ENCODE data around the gene KSR2.

Gene KSR2

GRCh38 chr12:117421068-117421752 is 547.6 kb downstream of the KSR2 start:
- Histone ChIP-seq H3K4me3 (ENCODE audit: low read depth, low read length) (no peak overlapping the region), H2AFZ (ENCODE audit: insufficient read depth, low read length, poor library complexity) (no peak overlapping the region), H2BK120ac (ENCODE audit: insufficient read depth, low read length, poor library complexity) (no peak overlapping the region), H2BK12ac (ENCODE audit: low read length) (no peak overlapping the region), H4K12ac (ENCODE audit: low read depth, low read length) (no peak overlapping the region), H3K9me3 (ENCODE audit: insufficient read depth, low read depth, low read length) (no peaks in the 10 kb centered on the region), H3K4ac (ENCODE audit: low read depth, low read length) (no peak overlapping the region), H3K27ac (ENCODE audit: low read depth, low read length) (no peak overlapping the region), H2AK5ac (ENCODE audit: low read length) (no peak overlapping the region), H3K79me2 (ENCODE audit: control insufficient read depth, insufficient read depth, low read length, poor library complexity) (no peaks in the 10 kb centered on the region), H4K91ac (ENCODE audit: low read depth, low read length) (no peak overlapping the region), H3K79me1 (ENCODE audit: low read length) (no peaks in the 10 kb centered on the region), H3K14ac (ENCODE audit: low read length) (no peak overlapping the region), H3K23ac (ENCODE audit: low read length) (no peak overlapping the region), H3K18ac (ENCODE audit: low read length) (no peak overlapping the region), H3K4me2 (ENCODE audit: low read length) (no peak overlapping the region), H3K9ac (ENCODE audit: low read length) (no peak overlapping the region), H3K27me3 (ENCODE audit: insufficient read depth, low read length) (no peaks in the 10 kb centered on the region), H3K4me1 (ENCODE audit: control insufficient read depth in 1 of 2, insufficient read depth in 2 of 2, low read length in 2 of 2) (no peaks in the 10 kb centered on the region), H2BK5ac (ENCODE audit: low read depth, low read length, poor library complexity) (no peak overlapping the region), H3K36me3 (ENCODE audit: control insufficient read depth in 1 of 2, insufficient read depth in 2 of 2, low read length in 2 of 2) (no peaks in the 10 kb centered on the region), H4K8ac (ENCODE audit: low read depth, low read length) (no peak overlapping the region)
- no CpG with 5 or more reads among the region's 4 CpGs for WGBS (ENCODE audit: extremely low coverage, insufficient coverage, insufficient read length)
- DNase-seq: no peak

GRCh38 chr12:117417004-117417403 is 551.8 kb downstream of the KSR2 start:
- H3K27me3 ChIP-seq (ENCODE audit: insufficient read depth, low read length): no peaks in the 10 kb centered on the region
- H3K79me1 ChIP-seq (ENCODE audit: low read length): no peaks in the 10 kb centered on the region
- H3K36me3 ChIP-seq (ENCODE audit: control insufficient read depth in 1 of 2, insufficient read depth in 2 of 2, low read length in 2 of 2): no peaks in the 10 kb centered on the region
- no CpG with 5 or more reads among the region's 1 CpG for WGBS (ENCODE audit: extremely low coverage, insufficient coverage, insufficient read length)
- no peaks in the 10 kb centered on the region for H3K9me3 ChIP-seq (ENCODE audit: insufficient read depth, low read depth, low read length)
- no peak overlapping the region for H3K4ac ChIP-seq (ENCODE audit: low read depth, low read length)
- no peak overlapping the region for H2BK120ac ChIP-seq (ENCODE audit: insufficient read depth, low read length, poor library complexity)
- no peak overlapping the region for H3K14ac ChIP-seq (ENCODE audit: low read length)
- H3K27ac ChIP-seq (ENCODE audit: low read depth, low read length): no peak overlapping the region
- H3K79me2 ChIP-seq (ENCODE audit: control insufficient read depth, insufficient read depth, low read length, poor library complexity): no peaks in the 10 kb centered on the region
- no peak overlapping the region for H3K4me3 ChIP-seq (ENCODE audit: low read depth, low read length)
- H3K9ac ChIP-seq (ENCODE audit: low read length): no peak overlapping the region
- no peak overlapping the region for H3K23ac ChIP-seq (ENCODE audit: low read length)
- H2AFZ ChIP-seq (ENCODE audit: insufficient read depth, low read length, poor library complexity): no peak overlapping the region
- H3K18ac ChIP-seq (ENCODE audit: low read length): no peak overlapping the region
- no peak overlapping the region for H2AK5ac ChIP-seq (ENCODE audit: low read length)
- no peak overlapping the region for H4K8ac ChIP-seq (ENCODE audit: low read depth, low read length)
- H2BK5ac ChIP-seq (ENCODE audit: low read depth, low read length, poor library complexity): no peak overlapping the region
- H3K4me2 ChIP-seq (ENCODE audit: low read length): no peak overlapping the region
- no peak for DNase-seq
- H4K12ac ChIP-seq (ENCODE audit: low read depth, low read length): no peak overlapping the region
- H2BK12ac ChIP-seq (ENCODE audit: low read length): no peak overlapping the region
- H3K4me1 ChIP-seq (ENCODE audit: control insufficient read depth in 1 of 2, insufficient read depth in 2 of 2, low read length in 2 of 2): no peaks in the 10 kb centered on the region
- no peak overlapping the region for H4K91ac ChIP-seq (ENCODE audit: low read depth, low read length)

- Histone ChIP-seq H3K18ac (ENCODE audit: low read length) (no peak overlapping the region), H3K4ac (ENCODE audit: low read depth, low read length) (no peak overlapping the region), H3K4me3 (ENCODE audit: low read depth, low read length) (no peak overlapping the region), H3K4me2 (ENCODE audit: low read length) (no peak overlapping the region), H4K12ac (ENCODE audit: low read depth, low read length) (no peak overlapping the region), H3K9me3 (ENCODE audit: insufficient read depth, low read depth, low read length) (no peaks in the 10 kb centered on the region), H2AK5ac (ENCODE audit: low read length) (no peak overlapping the region), H3K27ac (ENCODE audit: low read depth, low read length) (no peak overlapping the region), H4K91ac (ENCODE audit: low read depth, low read length) (no peak overlapping the region), H2AFZ (ENCODE audit: insufficient read depth, low read length, poor library complexity) (no peak overlapping the region), H3K79me1 (ENCODE audit: low read length) (no peaks in the 10 kb centered on the region), H3K79me2 (ENCODE audit: control insufficient read depth, insufficient read depth, low read length, poor library complexity) (no peaks in the 10 kb centered on the region), H3K27me3 (ENCODE audit: insufficient read depth, low read length) (no peaks in the 10 kb centered on the region), H2BK12ac (ENCODE audit: low read length) (no peak overlapping the region), H4K8ac (ENCODE audit: low read depth, low read length) (no peak overlapping the region), H3K23ac (ENCODE audit: low read length) (no peak overlapping the region), H3K14ac (ENCODE audit: low read length) (no peak overlapping the region), H3K9ac (ENCODE audit: low read length) (no peak overlapping the region), H3K4me1 (ENCODE audit: control insufficient read depth in 1 of 2, insufficient read depth in 2 of 2, low read length in 2 of 2) (peaks cover 0 to 2% of the 10 kb centered on the region in 2 experiments), H2BK120ac (ENCODE audit: insufficient read depth, low read length, poor library complexity) (no peak overlapping the region), H2BK5ac (ENCODE audit: low read depth, low read length, poor library complexity) (no peak overlapping the region), H3K36me3 (ENCODE audit: control insufficient read depth in 1 of 2, insufficient read depth in 2 of 2, low read length in 2 of 2) (no peaks in the 10 kb centered on the region)
- no peak for DNase-seq
- WGBS (ENCODE audit: extremely low coverage, insufficient coverage, insufficient read length): no CpG with 5 or more reads among the region's 11 CpGs
Measured at GRCh38 chr12:117412465-117413188, 556.2 kb downstream of the KSR2 start.

GRCh38 chr12:117409286-117409685 is 559.5 kb downstream of the KSR2 start:
- no peak for DNase-seq
- no peak overlapping the region for H4K8ac ChIP-seq (ENCODE audit: low read depth, low read length)
- no peaks in the 10 kb centered on the region for H3K79me2 ChIP-seq (ENCODE audit: control insufficient read depth, insufficient read depth, low read length, poor library complexity)
- no peaks in the 10 kb centered on the region for H3K36me3 ChIP-seq (ENCODE audit: control insufficient read depth in 1 of 2, insufficient read depth in 2 of 2, low read length in 2 of 2)
- no peak overlapping the region for H4K91ac ChIP-seq (ENCODE audit: low read depth, low read length)
- no peak overlapping the region for H3K4me2 ChIP-seq (ENCODE audit: low read length)
- H3K27ac ChIP-seq (ENCODE audit: low read depth, low read length): no peak overlapping the region
- no peak overlapping the region for H3K23ac ChIP-seq (ENCODE audit: low read length)
- peak overlapping the region; percentile 48 for H3K4me3 ChIP-seq (ENCODE audit: low read depth, low read length)
- H3K27me3 ChIP-seq (ENCODE audit: insufficient read depth, low read length): no peaks in the 10 kb centered on the region
- H3K14ac ChIP-seq (ENCODE audit: low read length): no peak overlapping the region
- H2BK120ac ChIP-seq (ENCODE audit: insufficient read depth, low read length, poor library complexity): no peak overlapping the region
- H3K79me1 ChIP-seq (ENCODE audit: low read length): no peaks in the 10 kb centered on the region
- no peak overlapping the region for H2BK5ac ChIP-seq (ENCODE audit: low read depth, low read length, poor library complexity)
- H3K4ac ChIP-seq (ENCODE audit: low read depth, low read length): no peak overlapping the region
- peaks cover 0 to 2% of the 10 kb centered on the region in 2 experiments for H3K4me1 ChIP-seq (ENCODE audit: control insufficient read depth in 1 of 2, insufficient read depth in 2 of 2, low read length in 2 of 2)
- H3K9me3 ChIP-seq (ENCODE audit: insufficient read depth, low read depth, low read length): peaks cover 1% of the 10 kb centered on the region
- H4K12ac ChIP-seq (ENCODE audit: low read depth, low read length): no peak overlapping the region
- no peak overlapping the region for H3K18ac ChIP-seq (ENCODE audit: low read length)
- H2AK5ac ChIP-seq (ENCODE audit: low read length): no peak overlapping the region
- peak overlapping the region; percentile 36 for H3K9ac ChIP-seq (ENCODE audit: low read length)
- H2BK12ac ChIP-seq (ENCODE audit: low read length): no peak overlapping the region
- no peak overlapping the region for H2AFZ ChIP-seq (ENCODE audit: insufficient read depth, low read length, poor library complexity)
